Suprapubic skin (tissue), 4 donors: Measurements from ENCODE around the gene GDPD5. TPM values are rescaled to one million over a fixed set of nuclear protein-coding genes. Genes with fewer than 3 reads are reported as not detected.

ENCODE experiments used
- DNase-seq, 2 donors: peaks; one replicate each; pipeline ENCODE4 v3.0.0-alpha.2; 2019; ENCODE audit warnings: low spot score in 2 of 2
- H3K27ac ChIP-seq: fragments of 200-600 bp; sonication (generic); one replicate; pipeline ENCODE4 v1.5.1; 2019
- H3K27me3 ChIP-seq: fragments of 200-600 bp; sonication (generic); one replicate; pipeline ENCODE4 v1.5.1; 2019
- H3K36me3 ChIP-seq: fragments of 200-600 bp; sonication (generic); one replicate; pipeline ENCODE4 v1.5.1; 2019
- H3K4me1 ChIP-seq: fragments of 200-600 bp; sonication (generic); one replicate; pipeline ENCODE4 v1.5.1; 2019
- H3K4me3 ChIP-seq: fragments of 200-600 bp; sonication (generic); one replicate; pipeline ENCODE4 v1.5.1; 2019; ENCODE audit warnings: mild to moderate bottlenecking
- H3K9me3 ChIP-seq: fragments of 200-600 bp; sonication (generic); one replicate; pipeline ENCODE4 v1.5.1; 2019
- CTCF ChIP-seq, 2 donors: fragments of 200-600 bp in 1 of 2; fragments of 450-650 bp in 1 of 2; sonication (generic) in 1 of 2; IDR thresholded peaks; one replicate each; pipeline ENCODE4 v1.5.1; 2016 to 2019; ENCODE audit warnings: antibody characterized with exemption in 2 of 2, mild to moderate bottlenecking in 1 of 2, moderate library complexity in 1 of 2
- EP300 ChIP-seq: sonication (generic); formaldehyde crosslinking; IDR thresholded peaks from one replicate; pipeline ENCODE4 v1.6.1; 2017; ENCODE audit warnings: antibody characterized with exemption
- POLR2A ChIP-seq, 2 donors: fragments of 450-650 bp; IDR thresholded peaks; one replicate each; pipeline ENCODE4 v1.6.1; 2017; ENCODE audit warnings: antibody characterized with exemption in 2 of 2, mild to moderate bottlenecking in 2 of 2, moderate library complexity in 2 of 2
- POLR2AphosphoS5 ChIP-seq, 3 donors: sonication (generic); formaldehyde crosslinking; IDR thresholded peaks; one replicate each; pipeline ENCODE4 v1.6.1; 2017; ENCODE audit warnings: antibody characterized with exemption in 3 of 3
- WGBS: methylation state at CpG from one replicate; pipeline ENCODE4 v1.1.5; 2018; 5-methylcytosine and 5-hydroxymethylcytosine counted together
- total RNA-seq, 4 donors: library from RNA; depleted of rRNA; stranded (reverse); fragments of >200 nt; gene quantifications; one replicate each; pipeline ENCODE4 v1.1.0, GENCODE V29; 2016

GDPD5 gene
- total RNA-seq, 4 donors from 2014 or later: 2.3 to 13.4 (median 5.4) TPM

DNA sequence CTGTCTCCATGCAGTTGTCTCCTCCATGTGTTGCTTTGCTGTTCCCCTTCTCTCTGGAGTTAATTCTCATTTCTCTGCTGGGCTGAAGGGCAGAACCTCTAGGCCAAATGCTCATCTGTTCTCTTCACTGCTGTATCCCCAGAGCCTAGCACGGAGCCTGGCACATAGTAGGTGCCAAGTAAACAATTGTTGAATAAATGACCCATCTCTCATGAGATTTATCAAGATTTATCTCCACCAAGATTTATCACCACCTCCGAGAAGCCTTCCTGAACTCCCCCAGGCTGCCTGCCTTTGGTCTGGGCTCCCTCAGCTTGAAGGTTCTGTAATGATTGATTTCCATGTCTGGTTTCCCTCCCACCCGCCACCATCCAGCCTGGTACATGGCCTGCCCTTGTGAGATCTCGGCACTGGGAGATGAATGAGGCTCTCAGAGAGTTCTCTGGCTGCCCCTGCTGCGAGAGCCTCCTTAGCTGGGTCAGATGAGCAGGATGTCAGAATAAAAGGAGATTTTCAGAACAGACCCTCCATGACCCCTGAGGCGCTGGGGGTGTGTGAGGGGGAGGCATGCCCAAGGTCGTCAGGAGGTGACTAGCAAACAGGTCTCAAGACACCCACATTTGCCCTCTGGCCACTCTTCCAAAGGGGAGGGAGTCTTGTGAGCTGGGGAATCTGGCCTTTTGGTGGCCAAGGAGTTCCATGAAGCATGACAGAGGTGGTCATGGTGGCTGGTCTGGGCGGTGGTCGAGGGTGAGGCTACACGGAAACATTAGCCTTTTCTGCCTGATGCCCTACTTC lies 2.4 kb upstream of the GDPD5 start:
- WGBS: 72% methylated on average over 10 of the region's 10 CpGs
- no peak for DNase-seq
- H3K36me3 ChIP-seq: no peaks in the 10 kb centered on the region
- no peaks in the 10 kb centered on the region for H3K9me3 ChIP-seq
- peaks cover 27% of the 10 kb centered on the region for H3K4me1 ChIP-seq
- no peaks in the 10 kb centered on the region for H3K27me3 ChIP-seq
- TF ChIP-seq POLR2A (IDR thresholded peaks at IDR 0.05): no peak
- TF ChIP-seq POLR2AphosphoS5 (IDR thresholded peaks at IDR 0.05): no peak
- TF ChIP-seq EP300: no peak
- TF ChIP-seq CTCF (IDR thresholded peaks at IDR 0.05): no peak
- H3K27ac ChIP-seq: no peak overlapping the region
- H3K4me3 ChIP-seq: no peak overlapping the region

GRCh38 chr11:75527130-75527529 lies 1.4 kb upstream of the GDPD5 start:
- Histone ChIP-seq H3K27me3 (no peaks in the 10 kb centered on the region), H3K4me3 (no peak overlapping the region), H3K36me3 (no peaks in the 10 kb centered on the region), H3K4me1 (peaks cover 24% of the 10 kb centered on the region), H3K9me3 (no peaks in the 10 kb centered on the region), H3K27ac (no peak overlapping the region)
- 95% methylated on average over 5 of the region's 5 CpGs for WGBS
- no peak for DNase-seq
- TF ChIP-seq EP300: no peak
- TF ChIP-seq POLR2A (IDR thresholded peaks at IDR 0.05): no peak
- TF ChIP-seq CTCF (IDR thresholded peaks at IDR 0.05): no peak
- no peak for TF ChIP-seq POLR2AphosphoS5 (IDR thresholded peaks at IDR 0.05)

DNA sequence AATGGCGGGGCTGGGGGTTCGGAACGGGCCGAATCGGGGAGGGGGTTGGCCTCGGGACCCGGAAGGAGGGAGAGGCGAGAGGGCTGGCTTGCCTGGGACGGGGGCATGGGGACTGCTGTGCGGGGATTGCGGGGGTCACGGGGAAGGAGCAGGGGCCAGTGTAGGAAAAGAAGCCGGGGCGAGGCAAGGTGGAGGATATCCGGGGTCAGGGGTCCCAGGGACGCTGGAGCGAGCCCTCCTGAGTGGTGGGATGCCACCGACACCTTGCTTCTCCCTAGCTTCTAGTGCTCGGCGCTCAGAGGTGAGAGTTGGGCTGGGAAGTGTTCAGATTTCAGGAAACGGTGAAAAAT lies 426 bp upstream of the GDPD5 start:
- no peaks in the 10 kb centered on the region for H3K36me3 ChIP-seq
- H3K4me1 ChIP-seq: peaks cover 23% of the 10 kb centered on the region
- TF ChIP-seq POLR2AphosphoS5 (IDR thresholded peaks at IDR 0.05) (no peak), POLR2A (IDR thresholded peaks at IDR 0.05) (no peak), EP300 (no peak), CTCF (IDR thresholded peaks at IDR 0.05) (no peak)
- 6% methylated on average over 21 of the region's 21 CpGs for whole genome bisulfite sequencing
- peak overlapping the region; percentile 80 for H3K4me3 ChIP-seq
- no peaks in the 10 kb centered on the region for H3K9me3 ChIP-seq
- no peak overlapping the region for H3K27ac ChIP-seq
- no peaks in the 10 kb centered on the region for H3K27me3 ChIP-seq
- no peak for DNase-seq

GRCh38 chr11:75524665-75525432 lies 892 bp downstream of the GDPD5 start:
- no peak for TF ChIP-seq CTCF (IDR thresholded peaks at IDR 0.05)
- TF ChIP-seq POLR2A (IDR thresholded peaks at IDR 0.05): no peak
- no peak for TF ChIP-seq POLR2AphosphoS5 (IDR thresholded peaks at IDR 0.05)
- no peak for TF ChIP-seq EP300
- H3K4me3 ChIP-seq: peak overlapping the region; percentile 80
- H3K4me1 ChIP-seq: peaks cover 27% of the 10 kb centered on the region
- H3K9me3 ChIP-seq: no peaks in the 10 kb centered on the region
- H3K36me3 ChIP-seq: no peaks in the 10 kb centered on the region
- H3K27ac ChIP-seq: no peak overlapping the region
- peak in 1 of 2 donors; percentile 73 for DNase-seq
- WGBS: 8% methylated on average over 39 of the region's 51 CpGs
- H3K27me3 ChIP-seq: no peaks in the 10 kb centered on the region
